Small intestine (tissue), 7 donors: Measurements from ENCODE around the gene TNS2. TPM values are rescaled to one million over a fixed set of nuclear protein-coding genes. Genes with fewer than 3 reads are reported as not detected.

Experiments
- DNase-seq, 2 donors: peaks; one replicate each; pipeline versions ENCODE4 v3.0.0 to v3.0.0-alpha.2; 2013
- FAIRE-seq: peaks from 2 replicates; lab custom pipeline; 2012; peaks lifted over from hg19 to GRCh38; lab: Jason Lieb, UNC
- H3K27ac ChIP-seq, 3 donors: one replicate each; pipeline ENCODE4 v1.5.1; 2013; ENCODE audit warnings: low read length in 2 of 3, mild to moderate bottlenecking in 2 of 3, control low read depth in 1 of 3, inconsistent platforms in 1 of 3, low read depth in 1 of 3, moderate library complexity in 1 of 3
- H3K27me3 ChIP-seq, 3 donors: one replicate each; pipeline ENCODE4 v1.6.1; 2013; ENCODE audit warnings: low read length in 3 of 3, inconsistent platforms in 1 of 3; ENCODE audit not compliant: control insufficient read depth in 3 of 3, insufficient read depth in 3 of 3
- H3K36me3 ChIP-seq, 3 donors: one replicate each; pipeline ENCODE4 v1.6.1; 2013; ENCODE audit warnings: low read length in 3 of 3, inconsistent platforms in 1 of 3, low read depth in 1 of 3, mild to moderate bottlenecking in 1 of 3, moderate library complexity in 1 of 3; ENCODE audit not compliant: control insufficient read depth in 3 of 3, insufficient read depth in 2 of 3
- H3K4me1 ChIP-seq, 3 donors: one replicate each; pipeline ENCODE4 v1.6.1; 2013; ENCODE audit warnings: low read length in 2 of 3, inconsistent platforms in 1 of 3, low read depth in 1 of 3, mild to moderate bottlenecking in 1 of 3, moderate library complexity in 1 of 3; ENCODE audit not compliant: control insufficient read depth in 3 of 3, insufficient read depth in 2 of 3
- H3K4me3 ChIP-seq, 3 donors: one replicate each; pipeline ENCODE4 v1.5.1; 2013; ENCODE audit warnings: low read length in 3 of 3, control low read depth in 1 of 3, inconsistent platforms in 1 of 3, low read depth in 1 of 3, mild to moderate bottlenecking in 1 of 3, moderate library complexity in 1 of 3
- H3K9me3 ChIP-seq, 2 donors: one replicate each; pipeline ENCODE4 v1.6.1; 2013; ENCODE audit warnings: low read depth in 1 of 2, low read length in 1 of 2; ENCODE audit not compliant: control insufficient read depth in 2 of 2, insufficient read depth in 1 of 2
- WGBS, 3 donors: extraction: QIAGEN DNeasy Blood & Tissue Kit; methylation state at CpG; one replicate each; pipeline ENCODE4 v1.1.7; 2013; 5-methylcytosine and 5-hydroxymethylcytosine counted together
- polyA plus RNA-seq, 4 donors: library from polyadenylated mRNA; stranded (reverse) in 3 of 4; unstranded in 1 of 4; fragments of 200-250 nt in 3 of 4; fragments of 120-200 nt in 1 of 4; gene quantifications; one replicate each; pipeline versions ENCODE4 v1.2.1 to v1.2.3, GENCODE V29; 2013
- donor health status: healthy with polysubstance abuse.
- donor health status: control.
- donor health status: control.
- donor health status: Bipolar disorder and iron deficiency.
- donor health status: healthy.

TNS2 gene
- polyA plus RNA-seq, 4 donors = 5.8 to 52.9 (median 25.0) TPM

DNA sequence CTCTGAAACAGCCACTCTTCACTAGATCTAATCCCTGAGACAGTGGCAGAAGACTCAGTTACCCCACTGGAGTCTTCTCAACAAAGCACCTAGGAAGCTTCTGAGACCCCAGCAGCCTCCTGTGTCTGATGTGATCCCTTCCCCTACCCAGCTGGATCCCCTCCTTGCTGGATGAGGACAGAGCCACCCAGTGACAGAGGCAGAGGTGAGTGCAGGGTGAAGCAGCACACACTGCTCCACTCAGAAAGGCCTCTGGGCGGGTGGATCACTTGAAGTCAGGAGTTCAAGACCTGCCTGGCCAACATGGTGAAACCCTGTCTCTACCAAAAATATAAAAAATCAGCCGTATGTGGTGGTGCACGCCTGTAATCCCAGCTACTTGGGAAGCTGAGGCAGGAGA lies 26.6 kb downstream of the TNS2 start:
- FAIRE-seq (no peak), DNase-seq (no peak)
- H3K4me3 ChIP-seq = no peak overlapping the region
- H3K9me3 ChIP-seq = no peaks in the 10 kb centered on the region
- no peaks in the 10 kb centered on the region for H3K27me3 ChIP-seq
- peaks cover 0 to 5% (median 2%) of the 10 kb centered on the region in 3 donors for H3K4me1 ChIP-seq
- H3K27ac ChIP-seq = no peak overlapping the region
- WGBS, 3 donors = 92 to 100% (median 98%) methylated on average over 3 of the region's 3 CpGs
- H3K36me3 ChIP-seq = peaks cover 4 to 58% (median 5%) of the 10 kb centered on the region in 3 donors

DNA sequence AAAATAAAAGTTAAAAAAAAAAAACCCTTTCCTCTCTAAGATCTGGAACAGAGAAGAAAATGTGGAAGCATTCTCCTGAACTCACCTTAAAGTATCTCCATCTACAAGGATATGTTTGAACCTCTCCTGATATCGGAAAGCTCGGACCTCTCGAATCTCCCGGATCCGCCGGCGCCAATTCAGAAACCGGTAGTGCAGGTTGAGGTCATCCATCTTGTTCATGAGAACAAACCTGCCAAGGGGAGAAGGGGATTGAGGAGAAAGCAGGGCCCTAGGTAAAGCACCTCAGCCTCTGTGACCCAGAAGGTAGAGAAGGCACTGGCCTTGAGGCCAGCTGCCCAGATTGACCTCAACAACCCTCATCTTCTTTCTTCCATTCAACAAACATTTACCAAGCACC lies 27.2 kb downstream of the TNS2 start:
- no peak for FAIRE-seq
- 79 to 95% (median 94%) methylated on average over 8 of the region's 8 CpGs for WGBS, 3 donors
- H3K36me3 ChIP-seq = peaks cover 4 to 52% (median 5%) of the 10 kb centered on the region in 3 donors
- peaks cover 0 to 5% (median 2%) of the 10 kb centered on the region in 3 donors for H3K4me1 ChIP-seq
- no peak for DNase-seq
- H3K27me3 ChIP-seq = no peaks in the 10 kb centered on the region
- no peak overlapping the region for H3K4me3 ChIP-seq
- H3K27ac ChIP-seq = no peak overlapping the region
- H3K9me3 ChIP-seq = no peaks in the 10 kb centered on the region

DNA sequence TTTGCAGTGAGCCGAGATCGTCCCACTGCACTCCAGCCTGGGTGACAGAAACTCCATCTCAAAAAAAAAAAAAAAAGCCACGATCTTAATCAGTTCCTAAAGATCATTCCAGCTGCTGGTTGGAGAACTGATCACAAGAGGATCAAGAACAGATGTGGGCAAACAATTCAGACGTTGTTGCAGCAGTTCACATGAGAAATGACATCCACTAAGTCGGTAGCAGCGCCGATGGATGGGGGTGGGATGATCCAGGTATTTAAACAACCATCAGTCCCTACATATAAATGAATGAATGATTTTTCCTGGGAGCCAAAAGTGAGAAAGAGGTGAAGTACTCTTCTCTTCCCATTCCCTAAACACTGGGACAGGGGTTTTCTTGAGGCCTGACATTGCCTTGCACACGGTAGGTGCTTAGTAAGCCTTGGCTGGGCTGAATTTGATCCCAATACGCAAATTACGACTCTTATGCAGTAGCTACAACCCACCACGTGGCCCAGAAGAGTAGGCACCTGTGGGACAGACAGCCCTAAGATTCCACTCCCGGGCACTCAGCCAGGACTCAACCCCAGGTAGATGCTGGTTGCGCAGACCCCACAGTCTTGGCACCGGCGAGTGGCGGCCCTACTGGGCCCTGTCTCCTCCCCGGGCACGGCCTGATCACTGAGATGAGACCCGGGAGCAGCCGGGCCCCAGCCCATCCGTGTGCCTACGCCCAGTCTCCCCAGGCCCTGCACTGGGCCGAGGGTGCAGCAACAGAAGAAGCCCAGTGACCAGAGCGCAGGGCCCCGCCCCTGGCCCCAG lies 28.8 kb downstream of the TNS2 start:
- no peak for DNase-seq
- FAIRE-seq = no peak
- Histone ChIP-seq H3K36me3 (peaks cover 4 to 40% (median 5%) of the 10 kb centered on the region in 3 donors), H3K27ac (peak overlapping the region; percentile 24 to 81 (median 67)), H3K27me3 (no peaks in the 10 kb centered on the region), H3K4me1 (peaks cover 0 to 5% (median 0%) of the 10 kb centered on the region in 3 donors), H3K4me3 (peak overlapping the region; percentile 53 to 76 (median 66)), H3K9me3 (no peaks in the 10 kb centered on the region)
- 17 to 21% (median 20%) methylated on average over 22 to 25 of the region's 25 CpGs for WGBS, 3 donors

DNA sequence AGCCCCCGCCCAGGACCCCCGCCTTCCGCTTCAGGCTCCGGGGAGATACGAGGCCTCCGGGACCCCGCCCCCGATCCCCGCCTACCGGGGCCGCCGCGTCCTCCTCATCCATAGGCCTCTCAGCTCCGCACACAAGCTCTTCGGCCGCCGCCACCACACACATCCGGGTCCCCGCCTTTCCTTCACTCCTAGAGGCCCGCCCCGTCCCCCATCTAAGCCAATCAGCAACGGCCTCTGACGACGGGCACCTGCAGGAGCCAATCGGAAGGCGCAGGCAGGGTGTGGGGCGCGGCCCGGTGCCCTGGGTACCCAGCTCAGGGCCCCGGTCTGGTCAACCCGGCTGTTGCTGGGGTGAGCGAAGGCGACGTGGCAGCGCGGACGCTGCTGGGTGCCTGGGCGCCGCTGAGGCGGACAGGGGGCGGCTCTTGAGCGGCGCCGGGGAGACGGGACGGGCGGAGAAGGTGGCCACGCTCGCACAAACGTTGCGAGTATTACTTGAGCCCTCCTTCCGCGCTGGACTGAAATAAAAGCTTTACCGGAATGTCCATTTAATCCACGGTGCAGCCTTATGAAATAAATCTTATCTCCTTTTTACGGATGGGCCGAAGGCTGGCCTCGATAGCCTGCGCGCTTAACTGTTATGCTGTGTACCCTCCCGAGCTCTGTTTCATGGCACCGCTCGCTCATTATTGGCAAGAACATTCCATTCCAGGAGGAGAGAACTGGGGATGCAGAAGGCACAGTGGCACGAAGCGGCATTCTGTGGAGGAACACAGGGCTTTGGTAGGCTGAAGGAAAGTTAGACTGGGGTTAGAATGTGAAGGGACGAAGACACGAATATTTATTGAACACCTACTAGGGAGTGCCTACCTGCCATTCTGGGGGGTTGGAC lies 29.6 kb downstream of the TNS2 start, which contains the start of gene SPRYD3:
Gene SPRYD3, minus strand, starts transcription at position 165 of the 892 bp plus-strand sequence. Its CDS starts 57 bp downstream, at position 108.
- WGBS, 3 donors = 1 to 2% (median 2%) methylated on average over 43 to 67 of the region's 67 CpGs
- H3K4me1 ChIP-seq = peaks cover 0 to 5% (median 0%) of the 10 kb centered on the region in 3 donors

DNA sequence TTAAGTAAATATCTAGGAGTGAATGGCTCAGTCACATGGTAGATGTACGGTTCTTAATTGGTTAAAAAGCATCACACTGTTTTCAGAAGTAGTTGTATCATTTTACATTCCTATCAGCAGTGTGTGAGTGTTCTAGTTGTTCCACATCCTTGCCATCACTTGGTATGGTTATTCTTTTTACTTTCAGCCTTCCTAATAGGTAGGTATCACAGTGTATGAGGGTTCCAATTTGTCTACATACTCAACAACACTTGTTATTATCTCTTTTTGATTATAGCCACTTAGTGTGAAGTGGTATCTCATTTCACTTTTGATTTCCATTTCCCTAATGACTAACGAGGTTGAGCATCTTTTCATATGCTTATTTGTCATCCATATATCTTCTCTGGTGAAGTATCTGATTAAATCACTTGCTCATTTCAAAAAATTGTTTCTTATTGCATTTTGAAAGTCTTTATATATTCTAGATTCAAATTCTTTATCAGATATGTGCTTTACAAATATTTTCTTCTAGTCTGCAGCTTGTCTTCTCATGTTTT lies 32.8 kb downstream of the TNS2 start:
- Histone ChIP-seq H3K9me3 (peaks cover 0 to 4% of the 10 kb centered on the region in 2 donors), H3K36me3 (peaks cover 0 to 3% (median 0%) of the 10 kb centered on the region in 3 donors), H3K27ac (no peak overlapping the region), H3K27me3 (no peaks in the 10 kb centered on the region), H3K4me1 (peaks cover 0 to 5% (median 0%) of the 10 kb centered on the region in 3 donors), H3K4me3 (no peak overlapping the region)
- DNase-seq = no peak
- WGBS, 3 donors = 28 to 54% (median 41%) methylated on average over 2 of the region's 2 CpGs
- no peak for FAIRE-seq

More for the DNA sequence above, 29.6 kb downstream of the TNS2 start, which contains the start of gene SPRYD3:
- H3K36me3 ChIP-seq = peaks cover 2 to 32% (median 2%) of the 10 kb centered on the region in 3 donors
- H3K9me3 ChIP-seq = peaks cover 0 to 2% of the 10 kb centered on the region in 2 donors
- DNase-seq (peak; percentile 98 to 99), FAIRE-seq (no peak)
- peak within 1 kb of the TSS; percentile 88 to 92 (median 91) for H3K27ac ChIP-seq
- peak within 1 kb of the TSS; percentile 53 to 76 (median 66) for H3K4me3 ChIP-seq
- no peaks in the 10 kb centered on the region for H3K27me3 ChIP-seq

DNA sequence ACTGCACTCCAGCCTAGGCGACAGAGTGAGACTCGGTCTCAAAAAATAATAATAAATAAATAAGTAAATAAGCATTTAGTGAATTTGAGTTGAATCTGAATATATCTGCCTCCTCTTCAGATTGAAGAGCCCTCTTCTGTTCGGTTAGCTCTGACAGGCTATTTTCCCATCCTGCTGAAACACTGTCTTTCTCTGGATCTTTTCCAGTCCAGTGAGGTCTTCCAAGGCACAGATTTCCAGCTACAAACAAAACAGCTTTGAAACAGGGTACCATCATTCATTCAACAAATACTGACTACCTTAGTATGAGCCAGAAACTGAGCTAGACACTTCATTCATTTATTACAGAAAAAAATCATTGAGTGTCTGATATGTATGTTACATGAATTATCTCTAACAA lies 36.5 kb downstream of the TNS2 start:
- FAIRE-seq (no peak), DNase-seq (no peak)
- Histone ChIP-seq H3K9me3 (peaks cover 0 to 4% of the 10 kb centered on the region in 2 donors), H3K36me3 (no peaks in the 10 kb centered on the region), H3K27ac (no peak overlapping the region), H3K4me3 (no peak overlapping the region), H3K27me3 (no peaks in the 10 kb centered on the region), H3K4me1 (no peaks in the 10 kb centered on the region)
- WGBS, 3 donors = 77 to 92% (median 82%) methylated on average over 3 of the region's 3 CpGs

DNA sequence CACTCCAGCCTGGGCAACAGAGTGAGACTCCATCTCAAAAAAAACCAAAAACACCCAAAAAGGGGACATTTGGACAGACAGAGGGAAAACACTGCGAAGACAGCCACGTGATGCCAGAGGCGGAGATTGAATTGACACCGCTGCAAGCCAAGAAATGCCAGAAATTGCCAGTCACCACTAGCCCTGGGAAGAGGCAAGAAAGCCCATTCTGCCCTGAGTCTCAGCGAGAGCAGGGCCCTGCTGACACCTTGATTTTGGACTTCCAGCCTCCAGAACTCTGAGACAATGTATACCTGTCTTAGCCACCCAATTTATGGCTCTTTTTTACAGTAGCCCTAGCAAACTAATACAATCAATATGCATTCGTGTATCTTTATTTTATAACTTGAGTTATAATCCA lies 40.2 kb downstream of the TNS2 start:
- DNase-seq = no peak
- Histone ChIP-seq H3K9me3 (no peaks in the 10 kb centered on the region), H3K4me1 (peaks cover 0 to 5% (median 2%) of the 10 kb centered on the region in 3 donors), H3K27ac (no peak overlapping the region), H3K36me3 (no peaks in the 10 kb centered on the region), H3K4me3 (no peak overlapping the region), H3K27me3 (no peaks in the 10 kb centered on the region)
- 93 to 94% (median 94%) methylated on average over 6 of the region's 6 CpGs for WGBS, 3 donors
- no peak for FAIRE-seq

DNA sequence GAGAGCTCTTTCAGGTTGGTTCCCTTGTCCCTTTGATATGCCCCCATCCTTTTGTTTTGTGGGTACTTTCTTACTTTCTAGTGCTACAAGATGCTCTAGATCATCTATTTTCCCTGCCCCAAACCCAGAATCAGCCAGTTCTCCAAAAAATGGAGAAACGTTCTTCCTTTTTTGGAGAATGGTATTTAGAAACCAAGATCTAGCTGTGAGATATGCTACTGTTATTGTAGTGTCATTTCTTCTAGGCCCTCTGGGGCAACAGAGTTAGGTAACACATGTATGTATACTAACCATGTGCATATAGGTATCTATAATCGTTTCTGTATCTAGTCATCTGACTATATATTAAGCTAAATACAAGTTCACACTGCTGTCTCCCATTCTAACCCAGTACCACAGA lies 40.7 kb downstream of the TNS2 start:
- H3K4me3 ChIP-seq = no peak overlapping the region
- peaks cover 0 to 5% (median 2%) of the 10 kb centered on the region in 3 donors for H3K4me1 ChIP-seq
- H3K27me3 ChIP-seq = no peaks in the 10 kb centered on the region
- H3K9me3 ChIP-seq = no peaks in the 10 kb centered on the region
- 52 to 68% (median 53%) methylated on average over 2 of the region's 2 CpGs for WGBS, 3 donors
- FAIRE-seq (no peak), DNase-seq (no peak)
- no peaks in the 10 kb centered on the region for H3K36me3 ChIP-seq
- no peak overlapping the region for H3K27ac ChIP-seq
